ENCODE measurements around the gene TIMM50.
"Not testable (repeated sequence)": the region's sequence is repeated elsewhere in the genome, so short reads cannot be mapped to it uniquely, and the experiment has no call there.

TIMM50 gene

DNA sequence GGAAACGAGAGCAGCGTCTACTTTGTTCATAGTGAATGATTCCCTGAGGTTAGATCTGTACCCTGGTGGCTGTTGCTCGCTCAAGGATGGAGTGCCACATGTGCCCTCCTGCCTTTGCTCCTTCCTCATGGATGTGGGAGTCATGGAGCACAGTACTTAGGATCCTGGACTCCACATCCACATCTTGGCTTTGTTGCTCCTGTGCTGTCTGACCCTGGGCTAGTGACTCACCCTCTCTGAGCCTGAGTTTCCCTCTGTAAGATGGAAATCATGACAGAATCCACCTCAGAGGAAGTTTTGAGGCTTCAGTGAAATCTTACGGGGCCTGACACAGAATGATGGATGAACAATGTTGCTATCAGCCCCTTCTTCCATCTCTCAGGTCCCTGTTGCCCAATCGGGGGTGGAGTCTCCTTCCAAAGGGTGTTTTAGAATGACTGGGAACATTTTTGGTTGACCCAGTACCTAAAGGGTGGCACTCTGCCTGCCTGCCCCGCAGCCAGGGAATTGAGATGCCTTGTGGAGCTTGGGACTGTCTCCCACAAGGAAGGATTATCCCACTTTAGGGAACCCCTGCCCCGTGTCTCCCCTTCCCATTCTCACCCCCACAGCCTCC lies 9.8 kb upstream of the TIMM50 start:
- no peak for FAIRE-seq

DNA sequence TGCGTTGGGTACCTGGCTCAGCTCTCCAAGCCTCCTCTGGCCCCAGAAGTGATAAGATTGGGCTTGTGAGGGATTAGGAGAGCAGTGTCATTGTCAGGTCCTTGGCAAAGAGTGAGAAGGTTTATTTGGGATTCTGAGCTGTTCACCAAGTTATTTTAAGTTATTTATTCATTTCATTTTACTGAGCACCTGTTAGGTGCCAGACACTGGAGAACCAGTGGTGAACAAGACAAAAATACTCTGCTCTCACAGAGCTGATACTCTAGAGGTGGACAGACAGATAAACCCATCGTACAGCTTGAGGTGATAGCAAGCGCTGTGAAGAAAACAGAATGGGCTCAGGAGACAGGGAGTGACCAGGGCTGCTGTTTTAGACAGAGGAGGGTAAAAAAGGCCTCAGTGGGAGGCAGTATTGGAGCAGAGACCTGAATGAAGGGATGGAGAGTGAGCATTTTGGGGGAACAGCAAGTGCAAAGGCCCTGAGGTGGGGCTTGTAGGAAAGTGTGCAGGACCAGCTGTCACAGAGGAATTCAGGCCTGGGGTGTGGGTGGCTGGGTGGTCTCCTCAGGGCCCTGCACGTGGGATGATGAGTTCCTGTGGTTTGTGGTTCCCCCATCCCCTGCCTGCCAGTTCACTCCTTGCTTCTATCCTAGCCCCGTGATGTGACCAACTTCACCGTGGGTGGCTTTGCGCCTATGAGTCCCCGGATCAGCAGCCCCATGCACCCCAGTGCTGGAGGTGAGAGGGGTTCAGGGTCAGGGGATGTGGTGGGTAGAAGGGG lies 8.7 kb upstream of the TIMM50 start:
- FAIRE-seq: no peak

DNA sequence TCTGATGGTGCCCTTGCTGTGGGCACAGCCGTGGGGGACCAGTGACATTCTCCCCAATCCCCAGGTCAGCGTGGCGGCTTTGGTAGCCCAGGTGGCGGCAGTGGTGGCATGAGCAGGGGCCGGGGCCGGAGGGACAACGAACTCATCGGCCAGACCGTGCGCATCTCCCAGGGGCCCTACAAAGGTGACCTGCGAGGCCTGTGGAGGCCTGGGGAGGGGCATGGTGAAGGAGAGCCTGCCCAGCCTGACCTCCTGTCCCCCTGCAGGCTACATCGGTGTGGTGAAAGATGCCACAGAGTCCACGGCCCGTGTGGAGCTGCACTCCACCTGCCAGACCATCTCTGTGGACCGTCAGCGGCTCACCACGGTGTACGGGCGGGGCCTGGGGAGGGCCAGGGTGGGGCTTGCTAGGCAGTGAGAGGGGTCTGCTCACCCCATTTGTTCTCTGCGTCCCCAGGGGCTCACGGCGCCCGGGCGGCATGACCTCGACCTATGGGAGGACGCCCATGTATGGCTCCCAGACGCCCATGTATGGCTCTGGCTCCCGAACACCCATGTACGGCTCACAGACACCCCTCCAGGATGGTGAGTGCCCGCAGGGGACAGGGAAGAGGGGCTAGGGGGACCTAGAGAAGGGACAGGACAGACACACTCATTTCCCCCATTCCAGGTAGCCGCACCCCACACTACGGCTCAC lies 7.7 kb upstream of the TIMM50 start:
- FAIRE-seq: no peak

DNA sequence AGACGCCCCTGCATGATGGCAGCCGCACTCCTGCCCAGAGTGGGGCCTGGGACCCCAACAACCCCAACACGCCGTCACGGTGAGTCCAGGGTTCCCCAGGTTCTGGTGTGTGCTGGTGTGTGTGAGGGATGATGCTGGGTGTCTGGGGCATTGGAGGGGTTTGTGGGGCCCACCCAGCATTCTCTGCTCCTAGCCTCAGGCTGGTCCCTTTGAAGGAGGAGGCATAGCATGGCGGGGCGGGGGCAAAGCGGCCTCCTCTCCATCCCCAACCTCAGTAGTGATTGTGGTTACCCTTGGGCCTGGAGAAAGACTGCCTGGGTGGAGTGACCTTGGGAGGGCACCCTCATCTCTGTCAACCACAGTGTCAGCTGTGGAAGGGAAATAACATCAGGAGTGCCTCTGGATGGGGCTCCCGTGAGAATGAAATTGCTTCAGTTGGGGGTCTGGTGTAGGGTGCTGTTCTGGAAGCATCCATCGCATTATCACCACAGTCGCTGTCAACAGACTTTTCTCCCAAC lies 7.1 kb upstream of the TIMM50 start:
- FAIRE-seq: no peak

DNA sequence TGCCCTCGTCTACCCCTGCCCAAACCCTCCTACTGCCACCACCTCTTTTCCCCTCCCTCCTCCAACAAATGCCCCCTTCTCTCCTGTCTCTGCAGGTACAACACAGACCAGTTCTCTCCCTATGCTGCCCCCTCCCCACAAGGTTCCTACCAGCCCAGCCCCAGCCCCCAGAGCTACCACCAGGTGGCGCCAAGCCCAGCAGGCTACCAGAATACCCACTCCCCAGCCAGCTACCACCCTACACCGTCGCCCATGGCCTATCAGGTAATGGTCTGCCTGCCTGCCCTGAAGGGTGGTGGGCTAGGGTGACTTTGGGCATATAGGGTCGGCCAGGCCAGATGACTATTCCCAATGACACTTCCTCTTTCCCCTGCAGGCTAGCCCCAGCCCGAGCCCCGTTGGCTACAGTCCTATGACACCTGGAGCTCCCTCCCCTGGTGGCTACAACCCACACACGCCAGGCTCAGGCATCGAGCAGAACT lies 6.5 kb upstream of the TIMM50 start:
- FAIRE-seq: no peak

DNA sequence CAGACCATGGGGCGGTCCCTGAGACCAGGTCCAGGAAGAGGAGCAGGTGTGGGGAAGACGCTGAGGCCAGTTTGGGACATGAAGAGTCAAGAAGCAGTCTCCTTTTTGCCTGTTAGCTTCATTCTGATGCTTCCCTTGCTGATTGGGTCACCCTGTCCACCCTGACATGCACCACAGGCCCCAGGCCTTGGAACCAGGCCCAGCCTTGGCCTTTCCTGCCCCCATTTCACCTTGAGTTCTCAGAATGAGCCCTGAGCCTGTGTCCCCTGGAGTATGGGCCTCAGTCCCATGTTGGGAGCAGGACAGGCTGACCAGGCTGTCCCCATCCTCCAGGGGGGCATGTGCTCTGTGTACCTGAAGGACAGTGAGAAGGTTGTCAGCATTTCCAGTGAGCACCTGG lies 4.9 kb upstream of the TIMM50 start:
- no peak for FAIRE-seq

DNA sequence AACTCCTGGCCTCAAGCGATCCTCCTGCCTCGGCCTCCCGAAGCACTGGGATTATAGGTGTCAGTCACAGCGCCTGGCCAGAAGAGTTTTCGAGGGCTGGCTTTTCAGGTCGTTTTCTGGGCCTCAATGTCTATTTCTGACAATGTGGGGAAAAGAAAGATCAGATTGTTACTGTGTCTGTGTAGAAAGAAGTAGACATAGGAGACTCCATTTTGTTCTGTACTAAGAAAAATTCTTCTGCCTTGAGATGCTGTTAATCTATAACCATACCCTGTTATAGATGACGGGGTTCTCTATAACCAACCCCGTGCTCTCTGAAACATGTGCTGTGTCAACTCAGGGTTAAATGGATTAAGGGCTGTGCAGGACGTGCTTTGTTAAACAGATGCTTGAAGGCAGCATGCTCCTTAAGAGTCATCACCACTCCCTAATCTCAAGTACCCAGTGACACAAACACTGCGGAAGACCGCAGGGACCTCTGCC lies 1.3 kb upstream of the TIMM50 start:
- FAIRE-seq: not testable (repeated sequence)

DNA sequence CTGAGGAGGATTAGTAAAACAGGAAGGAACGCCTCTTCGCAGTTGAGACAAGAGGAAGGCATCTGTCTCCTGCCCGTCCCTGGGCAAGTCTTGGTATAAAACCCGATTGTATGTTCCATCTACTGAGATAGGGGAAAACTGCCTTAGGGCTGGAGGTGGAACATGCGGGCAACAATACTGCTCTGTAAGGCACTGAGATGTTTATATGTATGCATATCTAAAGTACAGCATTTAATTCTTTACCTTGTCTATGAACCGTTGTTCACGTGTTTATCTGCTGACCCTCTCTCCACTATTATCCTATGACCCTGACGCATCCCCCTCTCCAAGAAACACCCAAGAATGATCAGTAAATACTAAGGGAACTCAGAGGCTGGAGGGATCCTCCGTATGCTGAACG lies 722 bp upstream of the TIMM50 start:
- no peak for FAIRE-seq

DNA sequence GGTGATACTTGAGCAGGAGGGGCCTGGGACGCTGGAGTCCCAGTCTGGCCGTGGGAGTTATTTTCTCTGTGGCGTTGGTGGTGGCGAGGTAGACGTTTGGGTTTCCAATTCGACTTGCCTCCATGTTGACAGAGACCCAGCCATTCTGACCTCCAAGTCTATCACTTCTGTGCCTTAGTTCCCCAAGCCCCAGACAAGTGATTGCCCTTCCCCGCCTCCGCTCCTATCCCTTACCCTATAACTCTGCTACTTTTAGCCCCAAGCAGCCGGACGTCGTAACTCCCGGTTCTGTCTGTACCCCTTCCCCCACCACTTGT lies 549 bp downstream of the TIMM50 start:
- FAIRE-seq: no peak

DNA sequence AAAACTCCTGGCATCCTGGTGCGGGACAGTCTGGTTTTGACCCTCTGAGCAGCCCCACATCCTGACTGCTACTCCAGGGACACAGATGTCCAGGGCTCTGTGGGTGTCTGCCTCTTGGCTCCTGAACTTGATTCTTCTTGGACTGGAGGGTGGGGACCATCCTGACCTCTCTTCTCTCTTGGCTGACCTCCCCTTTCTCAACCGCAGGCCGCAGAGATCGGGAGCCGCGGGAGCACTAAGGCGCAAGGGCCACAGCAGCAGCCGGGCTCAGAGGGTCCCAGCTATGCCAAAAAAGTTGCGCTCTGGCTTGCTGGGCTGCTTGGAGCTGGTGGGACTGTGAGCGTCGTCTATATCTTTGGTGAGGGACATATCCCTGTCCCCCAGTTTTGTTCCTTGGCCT lies 1.0 kb downstream of the TIMM50 start:
- no peak for FAIRE-seq

DNA sequence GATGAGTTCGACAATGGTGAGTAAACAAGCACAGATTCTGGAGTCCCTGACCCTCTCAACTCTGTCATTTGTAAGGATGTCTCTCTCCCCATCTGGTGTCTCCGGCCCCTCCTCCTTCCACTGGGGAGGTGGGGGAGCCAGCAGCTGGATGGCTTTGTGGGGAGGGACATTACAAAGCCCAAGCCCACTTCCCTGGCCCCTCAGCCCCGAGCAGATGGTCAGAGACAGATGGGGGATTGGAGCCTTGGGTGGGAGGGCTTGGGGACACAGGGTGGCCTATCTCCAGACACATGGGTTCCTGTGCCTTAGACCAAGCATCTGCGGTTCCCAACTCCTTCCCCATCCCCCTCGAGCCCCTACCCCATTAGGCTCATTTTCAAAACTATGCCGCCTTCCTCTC lies 2.5 kb downstream of the TIMM50 start:
- FAIRE-seq: no peak

DNA sequence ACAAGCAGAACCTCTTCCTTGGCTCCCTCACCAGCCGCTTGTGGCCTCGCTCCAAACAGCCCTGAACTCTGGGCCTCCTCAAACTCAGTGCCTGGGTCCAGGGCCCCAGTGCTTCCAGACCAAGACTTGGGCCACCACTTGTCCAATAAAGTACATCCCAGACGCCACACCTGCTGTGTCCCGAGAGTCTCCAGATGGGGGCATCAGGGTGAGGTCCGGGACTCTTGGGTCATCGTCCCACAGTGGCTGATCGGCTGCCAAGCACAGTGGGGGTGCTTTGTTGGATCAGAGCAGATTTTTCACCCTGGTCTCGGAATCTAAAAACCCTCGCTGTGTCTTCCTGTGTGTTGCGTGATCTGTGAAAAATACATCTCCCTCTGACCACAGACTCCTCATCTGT lies 9.1 kb downstream of the TIMM50 start:
- FAIRE-seq: no peak

DNA sequence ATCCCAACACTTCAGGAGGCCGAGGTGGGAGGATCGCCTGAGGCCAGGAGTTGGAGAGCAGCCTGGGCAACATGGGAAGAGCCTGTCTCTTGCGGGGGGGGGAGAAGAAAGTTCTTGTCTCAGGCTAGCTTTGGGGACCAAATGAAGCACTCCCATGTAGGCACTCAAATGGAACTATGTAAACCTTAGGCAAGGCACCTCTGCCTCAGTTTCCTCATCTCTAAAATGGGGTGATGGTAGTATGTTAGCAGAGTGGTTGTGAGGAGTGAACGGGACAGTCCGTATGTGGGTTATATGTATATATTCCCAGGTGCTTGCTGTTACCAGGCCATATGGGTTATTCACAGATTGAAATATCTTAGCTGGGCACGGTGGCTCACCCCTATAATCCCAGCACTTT lies 11.6 kb downstream of the TIMM50 start:
- no peak for FAIRE-seq

DNA sequence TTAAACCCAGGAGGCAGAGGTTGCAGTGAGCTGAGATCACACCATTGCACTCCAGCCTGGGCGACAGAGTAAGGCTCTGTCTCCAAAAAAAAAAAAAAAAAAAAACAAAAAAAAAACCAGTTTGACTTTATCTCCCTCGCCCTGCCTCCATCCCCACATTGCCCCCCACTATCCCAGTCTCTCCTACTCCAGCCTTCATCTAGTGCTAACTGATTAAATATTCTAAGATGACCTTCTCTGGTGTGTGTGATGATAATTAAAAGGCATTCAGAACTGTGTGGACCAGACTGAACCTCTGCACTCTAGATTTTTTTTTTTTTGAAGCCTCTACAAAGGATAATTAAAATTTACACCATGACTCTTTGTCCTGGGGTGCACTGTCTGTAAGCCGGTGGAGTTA lies 12.2 kb downstream of the TIMM50 start:
- no peak for FAIRE-seq

DNA sequence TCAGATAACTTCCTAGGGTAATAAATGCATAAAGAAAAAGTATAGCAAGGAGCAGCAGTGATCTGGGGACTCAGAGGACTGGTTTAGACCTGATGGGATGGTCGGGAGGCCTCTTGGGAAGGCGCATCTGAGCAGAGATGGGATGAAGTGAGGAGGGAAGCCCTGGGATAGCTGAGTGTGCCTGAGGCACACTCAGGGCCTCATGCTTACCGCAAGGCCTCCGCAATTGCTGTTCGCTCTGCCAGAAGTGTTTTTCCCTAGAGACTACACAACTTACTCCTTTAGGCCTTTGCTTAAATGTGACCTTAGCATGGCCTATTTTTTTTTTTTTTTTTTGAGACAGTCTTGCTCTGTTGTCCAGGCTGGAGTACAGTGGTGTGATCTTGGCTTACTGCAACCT lies 14.0 kb downstream of the TIMM50 start:
- no peak for FAIRE-seq

DNA sequence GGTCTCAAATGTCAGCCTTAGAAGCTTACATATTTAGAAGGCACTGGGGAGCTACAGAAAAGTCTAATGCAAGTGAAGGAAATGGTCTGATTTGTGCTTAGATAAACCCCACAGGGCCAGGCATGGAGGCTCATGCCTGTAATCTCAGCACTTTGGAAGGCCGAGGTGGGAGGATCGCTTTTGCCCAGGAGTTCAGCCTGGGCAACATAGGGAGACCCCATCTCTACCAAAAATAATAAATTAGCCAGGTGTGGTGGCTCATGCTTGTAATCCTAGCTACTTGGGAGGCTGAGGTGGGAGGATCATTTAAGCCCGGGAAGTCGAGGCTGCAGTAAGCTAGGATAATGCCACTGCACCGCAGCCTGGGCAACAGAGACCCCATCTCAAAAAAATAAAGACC lies 15.4 kb downstream of the TIMM50 start:
- FAIRE-seq: no peak

DNA sequence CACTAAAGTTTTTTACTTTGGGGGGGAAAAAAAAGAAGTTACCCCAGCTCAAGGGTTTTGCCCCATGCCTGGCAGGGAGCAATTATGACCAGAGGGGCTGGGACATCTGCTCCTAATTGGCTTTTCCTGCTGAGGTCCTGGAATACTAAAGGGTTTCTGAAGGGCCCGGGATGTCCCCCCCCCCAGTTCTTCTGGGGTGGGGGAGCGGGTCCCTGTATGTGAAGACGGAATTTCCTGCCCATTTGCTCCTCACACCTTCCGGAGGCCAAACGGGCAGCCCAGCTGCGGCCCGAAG lies 17.0 kb downstream of the TIMM50 start:
- FAIRE-seq: no peak

DNA sequence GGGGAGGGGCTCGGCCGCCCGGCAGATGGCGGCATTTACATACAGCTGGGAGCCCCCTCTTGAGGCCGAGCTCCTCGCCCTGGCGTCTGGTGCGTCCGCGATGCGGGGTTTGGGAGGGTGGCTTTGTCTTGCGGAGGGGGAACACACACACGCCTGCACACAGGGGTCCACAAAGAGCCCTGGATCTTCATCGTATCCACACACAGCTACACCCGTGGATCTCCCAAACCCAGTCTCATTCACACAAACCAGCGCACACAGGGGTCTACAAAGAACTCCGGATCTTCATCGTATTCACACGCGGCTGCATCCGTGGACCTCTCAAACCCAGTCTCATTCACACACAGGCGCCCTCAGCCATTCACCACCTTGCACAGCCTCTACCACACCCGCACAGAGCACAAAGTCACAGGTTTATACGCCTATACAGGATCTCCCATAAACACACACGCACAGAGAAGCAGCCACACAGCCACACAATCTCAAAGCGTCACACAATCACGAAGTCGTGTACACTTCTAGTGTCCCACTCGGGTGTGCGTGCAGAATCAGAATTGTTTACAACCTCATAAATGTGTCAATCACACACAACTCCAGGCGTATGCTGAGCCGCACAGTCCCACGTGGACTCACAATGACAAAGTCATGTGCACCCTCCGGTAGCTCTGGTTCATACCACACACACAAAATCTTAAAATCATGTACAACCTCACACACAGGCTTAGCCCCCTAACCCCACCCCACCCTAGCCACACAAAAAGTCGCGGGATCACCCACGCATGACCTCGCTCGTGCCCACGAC lies 17.6 kb downstream of the TIMM50 start:
- FAIRE-seq: no peak

DNA sequence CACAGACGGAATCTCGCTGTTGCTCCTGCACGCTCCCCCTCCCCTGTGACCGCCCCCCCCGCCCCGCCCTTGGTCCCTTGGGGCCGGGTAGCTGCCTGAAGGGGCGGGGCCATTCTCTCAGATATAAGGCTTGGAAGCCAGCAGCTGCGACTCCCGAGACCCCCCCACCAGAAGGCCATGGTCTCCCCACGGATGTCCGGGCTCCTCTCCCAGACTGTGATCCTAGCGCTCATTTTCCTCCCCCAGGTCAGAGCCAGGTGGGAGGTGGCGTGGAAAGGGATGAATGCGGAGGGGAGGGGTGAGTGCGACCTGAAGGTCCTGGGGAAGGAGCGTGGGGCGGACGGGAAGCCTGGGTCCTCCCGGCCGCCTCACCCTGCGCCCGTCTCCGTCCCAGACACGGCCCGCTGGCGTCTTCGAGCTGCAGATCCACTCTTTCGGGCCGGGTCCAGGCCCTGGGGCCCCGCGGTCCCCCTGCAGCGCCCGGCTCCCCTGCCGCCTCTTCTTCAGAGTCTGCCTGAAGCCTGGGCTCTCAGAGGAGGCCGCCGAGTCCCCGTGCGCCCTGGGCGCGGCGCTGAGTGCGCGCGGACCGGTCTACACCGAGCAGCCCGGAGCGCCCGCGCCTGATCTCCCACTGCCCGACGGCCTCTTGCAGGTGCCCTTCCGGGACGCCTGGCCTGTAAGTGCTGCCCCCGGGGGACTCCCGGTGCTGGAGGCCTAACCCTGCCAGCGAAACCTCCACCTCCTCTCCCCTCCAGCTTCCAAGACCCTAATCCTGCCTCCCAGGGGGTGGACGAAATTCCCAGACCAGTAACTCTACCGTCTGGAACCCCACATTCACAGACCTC lies 18.4 kb downstream of the TIMM50 start, which contains the start of gene DLL3:
DLL3 (plus strand) TSS at position 150 of the 845 bp plus-strand sequence; CDS start at position 178, 28 bp downstream.
- no peak for FAIRE-seq

DNA sequence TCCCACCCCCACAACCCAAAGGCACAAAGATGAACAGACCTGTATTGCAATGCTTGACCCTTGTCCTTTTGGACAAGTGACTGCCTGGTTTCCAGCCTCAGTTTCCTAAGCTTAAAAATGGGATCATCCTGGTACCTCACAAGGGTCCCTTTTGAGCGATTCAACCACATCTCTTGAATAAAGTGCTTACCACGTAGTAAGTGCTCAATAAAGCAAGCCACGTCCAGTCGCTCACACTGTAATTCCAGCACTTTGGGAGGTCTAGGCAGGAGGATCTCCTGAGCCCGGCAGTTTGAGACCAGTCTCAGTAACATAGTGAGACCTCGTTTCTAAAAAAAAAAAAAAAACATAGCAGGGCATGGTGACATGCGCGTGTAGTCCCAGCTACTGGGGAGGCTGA lies 19.3 kb downstream of the TIMM50 start:
- no peak for FAIRE-seq

DNA sequence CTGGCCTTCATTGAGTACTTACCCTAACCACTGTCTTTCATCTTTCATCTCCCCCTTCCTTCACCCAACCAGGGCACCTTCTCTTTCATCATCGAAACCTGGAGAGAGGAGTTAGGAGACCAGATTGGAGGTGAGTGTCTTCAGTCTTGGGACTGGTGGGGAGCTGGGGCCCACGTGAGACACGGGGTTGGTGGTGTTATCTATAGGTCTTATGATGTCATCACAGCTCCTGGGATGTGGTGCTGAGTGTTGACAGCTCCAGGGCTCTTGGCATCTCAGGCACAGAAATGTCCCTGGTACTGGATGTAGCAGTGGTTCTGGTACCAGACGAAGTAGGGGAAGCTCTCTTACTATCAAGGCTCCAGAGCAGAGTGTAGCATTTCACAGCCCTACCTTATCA lies 19.9 kb downstream of the TIMM50 start:
- FAIRE-seq: no peak

DNA sequence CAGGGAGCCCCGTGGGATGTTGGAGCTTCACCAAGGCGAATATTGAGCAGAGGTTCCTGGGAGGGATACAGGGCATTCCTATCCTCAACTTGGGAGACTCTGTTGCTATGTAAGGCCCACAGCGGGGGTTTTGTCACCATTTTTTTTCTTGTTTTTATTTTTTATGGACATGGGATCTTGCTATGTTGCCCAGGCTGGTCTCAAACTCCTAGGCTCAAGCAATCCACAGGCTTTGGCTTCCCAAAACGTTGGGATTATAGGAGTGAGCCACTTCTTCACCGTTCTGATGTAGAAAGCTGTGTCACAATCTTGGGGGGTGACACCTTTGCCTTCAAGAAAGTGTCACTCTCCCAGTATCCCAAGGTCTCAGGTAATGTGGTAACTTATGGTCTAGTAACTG lies 20.7 kb downstream of the TIMM50 start:
- no peak for FAIRE-seq
